SW 1271 (cell line): ENCODE data around the gene PAAF1.

Experiments used
- DNase-seq, 2 experiments: peaks; one replicate each; lab custom pipeline; 2025; lab: John Stamatoyannopoulos, UW

The PAAF1 gene

GRCh38 chr11:73972620-73973449 lies 96.0 kb downstream of the PAAF1 start:
- no peak for DNase-seq

- DNase-seq: no peak
Measured at GRCh38 chr11:73974604-73975478, 98.0 kb downstream of the PAAF1 start.

- DNase-seq: no peak
Measured at GRCh38 chr11:73975479-73975757, 98.6 kb downstream of the PAAF1 start.

GRCh38 chr11:73976451-73977151 lies 99.8 kb downstream of the PAAF1 start:
- no peak for DNase-seq

GRCh38 chr11:73977856-73978519 lies 101.2 kb downstream of the PAAF1 start:
- DNase-seq: no peak

- no peak for DNase-seq
Measured at GRCh38 chr11:73978576-73979086, 101.8 kb downstream of the PAAF1 start.

GRCh38 chr11:73980001-73980961 lies 103.5 kb downstream of the PAAF1 start:
- no peak for DNase-seq
